ENCODE measurements around the gene MKNK2. TPM values are rescaled to one million over a fixed set of nuclear protein-coding genes. Genes with fewer than 3 reads are reported as not detected.
A peak's percentile ranks its signal among the peaks of the same experiment; 100 is the strongest.

Gene MKNK2
- total and polyA plus RNA-seq, 2 donors (not counting 1 experiment from before 2014, with no cell fraction given), result 440 to 777 TPM

DNA sequence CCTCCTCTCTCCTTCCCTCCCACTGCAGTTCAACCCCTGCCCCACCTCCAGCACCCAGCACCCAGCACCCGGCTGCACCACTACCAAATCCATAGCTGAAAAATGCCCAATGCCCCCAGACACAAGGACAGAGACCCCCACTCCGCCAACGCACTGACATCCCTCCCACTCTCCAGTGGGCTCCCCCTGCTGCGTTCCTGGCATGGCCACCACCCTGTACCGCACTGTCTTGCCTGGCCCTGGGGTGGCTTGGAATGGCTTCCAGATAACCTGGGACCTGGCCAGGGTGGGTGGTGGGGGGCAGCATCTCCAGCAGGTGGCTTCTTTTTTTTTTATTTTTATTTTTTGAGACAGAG is 5.8 kb upstream of the MKNK2 start:
- peaks cover 62% of the 10 kb centered on the region for H3K4me1 Mint-ChIP-seq

More for the DNA sequence above, 5.8 kb upstream of the MKNK2 start:
- Histone ChIP-seq H2AFZ (ENCODE audit: insufficient read depth, low read depth, low read length, poor library complexity, severe bottlenecking) (no peak overlapping the region), H3K4me1 (ENCODE audit: control insufficient read depth in 2 of 2, insufficient read depth in 2 of 2, low read length in 2 of 2) (peaks cover 64 to 88% of the 10 kb centered on the region in 2 donors), H3K36me3 (replicated peaks in 1 of 2; ENCODE audit: control extremely low read depth in 1 of 2, control insufficient read depth in 1 of 2, extremely low read depth in 1 of 2, insufficient read depth in 2 of 2, low read length in 1 of 2) (no peaks in the 10 kb centered on the region), H3K4me3 (ENCODE audit: control extremely low read depth in 1 of 5, extremely low read depth in 1 of 5, insufficient read depth in 1 of 5, low read depth in 2 of 5, low read length in 4 of 5) (no peak overlapping the region), H3K9ac (ENCODE audit: low read length) (peak overlapping the region; percentile 32), H3K27me3 (replicated peaks in 1 of 4; ENCODE audit: control extremely low read depth in 1 of 4, control insufficient read depth in 3 of 4, insufficient read depth in 4 of 4, low read length in 3 of 4) (no peaks in the 10 kb centered on the region), H3K27ac (ENCODE audit: low read length in 2 of 2) (peak overlapping the region in 1 of 2 donors; percentile 99), H4K20me1 (ENCODE audit: control insufficient read depth, insufficient read depth, low read length, poor library complexity, severe bottlenecking) (no peaks in the 10 kb centered on the region), H3K79me2 (ENCODE audit: control insufficient read depth, insufficient read depth, low read length) (peaks cover 32% of the 10 kb centered on the region), H3K4me2 (replicated peaks; ENCODE audit: low read depth, low read length, poor library complexity, severe bottlenecking) (peak overlapping the region; percentile 77), H3K9me3 (ENCODE audit: control extremely low read depth in 1 of 3, control insufficient read depth in 2 of 3, insufficient read depth in 1 of 3, low read length in 2 of 3) (peaks cover 0 to 3% (median 0%) of the 10 kb centered on the region in 3 donors)
- ChIA-PET CTCF (interaction anchor here (1.0 to 1.1 kb wide), 2 partner anchors 26 to 34 kb away, joined by 3 read pairs; no protein-coding TSS in a partner anchor), POLR2A (interaction anchor here (0.5 to 1.4 kb wide), 5 partner anchors 15 to 804 kb away, joined by 3 to 5 read pairs (median 3); partner anchors contain the start of gene PEAK3)
- Mint-ChIP-seq H3K4me3 (peak overlapping the region; percentile 53), H3K27ac (peak overlapping the region; percentile 81), H3K27me3 (no peaks in the 10 kb centered on the region), H3K9me3 (ENCODE audit: insufficient read depth) (no peaks in the 10 kb centered on the region)
- no peak for DNase-seq
- no peak for TF ChIP-seq EZH2 (IDR thresholded peaks at IDR 0.05; ENCODE audit: borderline replicate concordance, insufficient read depth, low read depth, low read length, poor library complexity, severe bottlenecking)
- TF ChIP-seq, protein P1, sequence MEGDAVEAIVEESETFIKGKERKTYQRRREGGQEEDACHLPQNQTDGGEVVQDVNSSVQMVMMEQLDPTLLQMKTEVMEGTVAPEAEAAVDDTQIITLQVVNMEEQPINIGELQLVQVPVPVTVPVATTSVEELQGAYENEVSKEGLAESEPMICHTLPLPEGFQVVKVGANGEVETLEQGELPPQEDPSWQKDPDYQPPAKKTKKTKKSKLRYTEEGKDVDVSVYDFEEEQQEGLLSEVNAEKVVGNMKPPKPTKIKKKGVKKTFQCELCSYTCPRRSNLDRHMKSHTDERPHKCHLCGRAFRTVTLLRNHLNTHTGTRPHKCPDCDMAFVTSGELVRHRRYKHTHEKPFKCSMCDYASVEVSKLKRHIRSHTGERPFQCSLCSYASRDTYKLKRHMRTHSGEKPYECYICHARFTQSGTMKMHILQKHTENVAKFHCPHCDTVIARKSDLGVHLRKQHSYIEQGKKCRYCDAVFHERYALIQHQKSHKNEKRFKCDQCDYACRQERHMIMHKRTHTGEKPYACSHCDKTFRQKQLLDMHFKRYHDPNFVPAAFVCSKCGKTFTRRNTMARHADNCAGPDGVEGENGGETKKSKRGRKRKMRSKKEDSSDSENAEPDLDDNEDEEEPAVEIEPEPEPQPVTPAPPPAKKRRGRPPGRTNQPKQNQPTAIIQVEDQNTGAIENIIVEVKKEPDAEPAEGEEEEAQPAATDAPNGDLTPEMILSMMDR (IDR thresholded peaks at IDR 0.05), result no peak
- no peak for ATAC-seq (ENCODE audit: low read depth)
- 40% methylated on average over 3 of the region's 5 CpGs for WGBS (ENCODE audit: insufficient coverage)
- intact Hi-C loops (cut with micrococcal nuclease), result no loop called here

All from B cell (primary cell).